Kasumi-1 (cell line): ENCODE results near the gene POLR3G.
A peak's percentile ranks its signal among the peaks of the same experiment; 100 is the strongest.

Experiments
- DNase-seq, 2 experiments: peaks; one replicate each; lab custom pipeline; 2025; lab: John Stamatoyannopoulos, UW

The POLR3G gene

GRCh38 chr5:90550963-90551362 lies 76.3 kb downstream of the POLR3G start:
- no peak for DNase-seq

- DNase-seq: no peak
These were observed 76.7 kb downstream of the POLR3G start for GRCh38 chr5:90551376-90551775.

GRCh38 chr5:90553711-90554110 lies 79.0 kb downstream of the POLR3G start:
- no peak for DNase-seq

DNA sequence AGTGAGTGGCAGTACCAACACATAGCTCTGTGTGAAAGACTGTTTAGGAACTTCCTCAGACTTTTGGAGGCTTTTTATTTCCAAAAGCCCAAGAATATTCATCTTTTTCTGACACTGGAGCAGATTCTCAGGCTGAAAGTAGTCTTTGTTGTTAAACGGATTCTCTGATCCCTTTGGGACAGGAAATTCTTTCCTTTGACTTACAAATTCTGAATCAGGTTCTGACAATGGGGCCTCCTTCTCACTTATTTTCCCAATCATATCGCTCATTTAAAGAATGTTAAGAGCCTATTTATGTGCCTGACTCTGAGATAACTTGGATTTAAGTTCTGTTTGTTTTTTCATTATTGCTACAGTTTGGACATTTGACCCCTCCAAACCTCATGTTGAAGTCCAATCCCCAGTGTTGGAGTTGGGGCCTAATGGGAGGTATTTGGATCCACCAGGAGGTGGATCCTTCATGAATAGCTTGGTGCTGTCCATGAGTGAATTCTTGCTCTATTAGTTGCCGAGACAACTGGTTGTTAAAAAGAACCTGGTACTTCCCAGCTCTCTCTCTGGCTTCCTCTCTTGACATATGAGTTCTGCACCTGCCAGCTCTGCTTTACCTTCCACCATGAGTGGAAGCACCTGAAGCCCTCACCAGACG lies 79.8 kb downstream of the POLR3G start:
- no peak for DNase-seq

DNA sequence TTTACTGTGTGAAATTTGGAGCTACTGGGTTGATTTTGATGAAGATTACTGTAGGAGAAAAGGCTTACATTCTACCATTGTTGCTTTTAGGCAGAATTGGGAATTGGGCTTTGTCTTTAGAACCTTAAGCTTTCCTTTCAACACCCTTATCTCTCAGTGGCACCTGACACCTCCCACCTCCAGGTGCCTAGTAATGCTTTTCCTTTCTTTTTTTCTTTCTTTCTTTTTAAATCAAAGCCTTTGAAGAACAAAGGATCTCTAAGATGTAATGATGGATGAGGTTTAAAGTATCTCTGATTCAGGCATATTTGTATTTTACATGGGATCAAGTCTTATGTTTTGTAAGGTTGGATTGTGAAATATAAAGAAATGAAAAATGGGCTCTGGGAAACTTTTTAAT lies 81.0 kb downstream of the POLR3G start:
- no peak for DNase-seq

- no peak for DNase-seq
These were observed 82.7 kb downstream of the POLR3G start for GRCh38 chr5:90557391-90557790.

GRCh38 chr5:90557871-90558270 lies 83.2 kb downstream of the POLR3G start:
- DNase-seq: no peak

DNA sequence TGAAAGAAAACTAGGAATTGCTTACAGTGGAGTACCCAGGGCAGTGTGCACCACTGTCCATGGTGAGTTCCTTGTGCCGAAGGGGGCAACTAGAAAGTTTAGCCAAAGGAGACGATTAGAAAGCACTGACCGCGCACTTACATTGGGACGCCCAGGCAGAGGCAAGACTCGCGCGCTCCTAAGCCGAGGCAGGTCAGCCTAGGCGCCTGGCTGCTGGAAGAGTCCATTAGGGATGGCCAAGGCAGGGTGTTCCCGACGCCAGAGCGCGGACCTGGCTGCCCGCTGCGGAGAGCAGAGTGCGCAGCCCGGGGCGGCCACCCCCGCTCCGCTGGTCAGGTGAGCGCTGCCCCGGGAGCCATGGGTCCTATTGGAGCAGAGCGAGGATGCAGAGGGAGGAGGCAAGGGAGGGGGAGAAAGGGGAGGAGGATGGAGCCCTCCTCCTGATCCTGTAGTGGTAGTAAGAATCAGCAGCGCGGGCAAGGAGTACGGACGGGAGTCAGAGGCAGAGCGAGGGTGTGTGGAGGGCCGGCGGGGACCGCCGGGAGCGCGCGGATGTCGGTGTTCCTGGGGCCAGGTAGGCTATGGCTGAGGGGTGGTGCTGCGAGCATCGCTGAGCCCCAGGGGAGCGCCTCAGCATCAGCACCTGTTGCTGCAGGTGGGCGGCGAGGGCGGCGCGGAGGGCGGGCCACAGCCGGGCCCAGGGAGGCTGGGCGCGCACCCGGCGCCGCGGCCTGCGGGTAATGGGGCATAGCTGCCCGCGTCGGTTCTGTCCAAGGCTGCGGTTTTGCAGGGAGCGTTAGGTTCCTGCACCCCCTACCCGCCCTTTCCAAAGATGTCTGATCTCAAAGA lies 83.9 kb downstream of the POLR3G start, which contains the start of gene ADGRV1:
Gene ADGRV1, plus strand, starts transcription at position 454 of the 849 bp plus-strand sequence. Its CDS starts 99 bp downstream, at position 553.
- DNase-seq: peak in 1 of 2 experiments; percentile 14

DNA sequence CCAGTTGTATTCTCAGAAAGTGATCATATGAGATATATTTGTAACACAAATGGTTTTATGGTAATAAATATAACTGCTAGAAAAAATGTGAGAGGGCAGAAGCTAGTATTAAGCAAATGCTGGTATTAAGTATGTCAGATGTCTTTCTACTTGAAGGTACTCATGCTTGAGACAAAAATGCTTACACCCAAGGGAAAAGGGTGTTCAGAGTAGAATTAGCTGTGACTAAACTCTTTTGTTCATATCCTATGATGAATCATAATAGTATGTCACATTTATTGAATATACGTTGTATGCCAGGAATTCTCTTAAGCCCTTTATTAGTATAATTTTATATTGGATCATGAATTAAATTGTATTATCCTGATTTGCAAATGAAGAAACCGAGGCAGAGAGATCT lies 86.1 kb downstream of the POLR3G start:
- DNase-seq: no peak

- DNase-seq: no peak
These were observed 87.1 kb downstream of the POLR3G start for GRCh38 chr5:90561766-90562165.

DNA sequence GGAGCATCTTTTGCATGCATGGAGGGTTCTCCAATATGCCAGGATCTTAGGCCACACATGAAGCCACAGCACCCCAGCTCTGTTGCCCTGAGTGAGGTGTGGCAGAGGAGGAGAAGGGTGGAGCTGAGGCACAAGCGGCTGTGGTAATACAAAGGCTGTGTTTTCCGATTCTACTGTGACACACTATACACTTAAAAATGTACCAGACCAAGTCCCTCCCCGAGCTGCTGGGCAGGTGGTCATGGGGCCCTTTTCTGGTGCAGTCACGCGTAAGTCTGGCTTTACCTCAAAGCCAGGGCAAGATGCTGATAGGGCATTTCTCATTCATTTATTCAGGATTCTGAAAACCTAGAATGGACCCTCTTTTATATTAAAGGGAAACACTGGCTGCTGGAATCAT lies 87.7 kb downstream of the POLR3G start:
- no peak for DNase-seq

DNA sequence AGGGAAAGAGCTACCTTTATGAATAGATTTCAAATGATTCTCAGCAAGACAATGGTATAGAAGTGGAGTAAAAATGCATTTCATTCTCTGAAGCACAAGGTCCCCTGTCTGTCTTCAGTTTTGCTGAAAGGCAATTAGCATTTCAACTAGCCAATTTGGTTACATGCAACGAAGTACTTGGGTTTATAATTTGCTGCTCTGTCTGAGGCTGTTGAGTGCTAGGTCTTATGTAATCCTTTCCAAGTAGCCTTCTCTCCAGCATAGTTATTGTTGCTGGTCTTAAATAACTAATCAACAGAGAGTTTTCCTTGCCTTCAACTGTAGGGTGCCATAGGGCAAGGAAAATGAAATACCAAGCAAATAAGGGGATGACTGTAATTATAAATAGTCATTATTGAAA lies 88.4 kb downstream of the POLR3G start:
- no peak for DNase-seq
